Natural killer cell (primary cell): ENCODE data around the gene GSTP1. TPM values are rescaled to one million over a fixed set of nuclear protein-coding genes. Genes with fewer than 3 reads are reported as not detected.
"Not testable (repeated sequence)": the region's sequence is repeated elsewhere in the genome, so short reads cannot be mapped to it uniquely, and the experiment has no call there.

ENCODE experiments used
- ATAC-seq, 3 donors: fragments of 150-1000 bp in 2 of 3; fragments of 200-7000 bp in 1 of 3; cut with Tn5 transposase; 1 replicate in 1 of 3; 2 replicates in 2 of 3; pipeline ENCODE4 v1.10.0; 2021; ENCODE audit warnings: mild to moderate bottlenecking in 2 of 3, moderate library complexity in 2 of 3
- DNase-seq, 2 donors: peaks; one replicate each; pipeline versions ENCODE4 v3.0.0 to v3.0.0-alpha.2; 2013 to 2021; ENCODE audit warnings: mixed read lengths in 1 of 2
- H3K27ac ChIP-seq: one replicate; pipeline ENCODE4 v1.5.1; 2013; ENCODE audit warnings: mild to moderate bottlenecking, low read length
- H3K27me3 ChIP-seq: one replicate; pipeline ENCODE4 v1.6.1; 2013; ENCODE audit warnings: low read length; ENCODE audit not compliant: control insufficient read depth, insufficient read depth
- H3K36me3 ChIP-seq: one replicate; pipeline ENCODE4 v1.6.1; 2013; ENCODE audit warnings: low read length; ENCODE audit not compliant: control insufficient read depth, insufficient read depth
- H3K4me1 ChIP-seq: one replicate; pipeline ENCODE4 v1.6.1; 2013; ENCODE audit warnings: low read length; ENCODE audit not compliant: control insufficient read depth, insufficient read depth
- H3K4me3 ChIP-seq: one replicate; pipeline ENCODE4 v1.5.1; 2013; ENCODE audit warnings: low read length
- H3K9me3 ChIP-seq: one replicate; pipeline ENCODE4 v1.6.1; 2013; ENCODE audit warnings: low read length; ENCODE audit not compliant: control insufficient read depth, insufficient read depth
- H3K27ac Mint-ChIP-seq, 2 donors: one replicate each; pipeline ENCODE4 v1.8.0; 2022; ENCODE audit warnings: mild to moderate bottlenecking in 2 of 2, mixed read lengths in 2 of 2, moderate library complexity in 1 of 2
- H3K27me3 Mint-ChIP-seq, 2 donors: one replicate each; pipeline ENCODE4 v1.8.0; 2022; ENCODE audit warnings: low read depth in 2 of 2, mixed read lengths in 2 of 2
- H3K36me3 Mint-ChIP-seq: one replicate; pipeline ENCODE4 v1.8.0; 2022; ENCODE audit warnings: mixed read lengths
- H3K4me1 Mint-ChIP-seq, 2 donors: one replicate each; pipeline ENCODE4 v1.8.0; 2022; ENCODE audit warnings: mixed read lengths in 2 of 2
- H3K4me3 Mint-ChIP-seq: one replicate; pipeline ENCODE4 v1.8.0; 2022; ENCODE audit warnings: mild to moderate bottlenecking, moderate library complexity, mixed read lengths
- H3K9me3 Mint-ChIP-seq, 2 donors: one replicate each; pipeline ENCODE4 v1.8.0; 2022; ENCODE audit warnings: mixed read lengths in 2 of 2
- WGBS: methylation state at CpG from one replicate; pipeline ENCODE4 v1.1.7; 2013; ENCODE audit warnings: missing lambda C conversion rate; ENCODE audit not compliant: insufficient coverage; 5-methylcytosine and 5-hydroxymethylcytosine counted together
- intact Hi-C: fragments of 100-400 bp; cut with micrococcal nuclease; formaldehyde crosslinking; loops from one replicate; pipeline ENCODE4 v1.14.2; 2022
- total RNA-seq, 4 donors: library from RNA; stranded (reverse); fragments of 120-200 nt in 1 of 4; gene quantifications; one replicate each; pipeline versions ENCODE4 v1.2.3 to v1.2.4, GENCODE V29; 2013 to 2022
- TF ChIP-seq, protein P1 (sequence below): fragments of 200-600 bp; IDR thresholded peaks from one replicate; pipeline ENCODE4 v1.8.0; 2022; ENCODE audit warnings: antibody characterized with exemption

GSTP1 gene
- total RNA-seq, 3 donors from 2014 or later (not counting 1 experiment from before 2014, with no cell fraction given): 172 to 218 (median 212) TPM

DNA sequence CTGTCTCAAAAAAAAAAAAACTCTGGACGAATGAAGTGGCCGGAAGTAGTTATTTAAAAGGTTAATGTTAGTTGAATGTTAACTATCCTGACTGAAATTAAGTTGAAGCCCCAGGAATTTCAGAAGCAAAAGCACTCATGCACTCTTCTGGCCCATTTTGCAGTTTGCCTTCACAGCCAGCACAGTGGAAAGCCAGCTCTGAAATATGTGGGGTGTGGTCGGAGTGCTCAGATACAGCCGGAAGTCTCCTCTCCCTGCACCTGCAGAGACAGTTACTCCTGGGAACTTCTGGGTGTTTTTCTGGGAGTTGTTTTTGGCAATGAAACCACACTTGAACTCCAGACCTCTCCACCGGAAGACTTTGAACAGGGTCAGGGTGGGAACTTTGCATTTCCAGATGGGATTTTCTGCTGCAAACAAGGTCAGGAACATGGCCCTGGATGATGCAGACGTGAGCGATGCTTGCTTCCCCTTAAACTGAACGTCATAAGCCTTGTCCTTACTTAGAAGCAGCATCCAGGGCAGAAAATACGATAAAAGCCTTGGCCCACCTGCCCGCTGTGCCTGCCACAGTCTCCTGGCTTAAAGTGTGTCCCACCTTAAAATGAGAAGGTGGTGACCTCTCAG, 38.9 kb upstream of the GSTP1 start:
- no peaks in the 10 kb centered on the region for H3K4me1 ChIP-seq
- WGBS: 91% methylated on average over 10 of the region's 10 CpGs
- no peaks in the 10 kb centered on the region for H3K36me3 ChIP-seq
- no peaks in the 10 kb centered on the region for H3K9me3 Mint-ChIP-seq
- H3K4me3 Mint-ChIP-seq: no peak overlapping the region
- TF ChIP-seq, protein P1, sequence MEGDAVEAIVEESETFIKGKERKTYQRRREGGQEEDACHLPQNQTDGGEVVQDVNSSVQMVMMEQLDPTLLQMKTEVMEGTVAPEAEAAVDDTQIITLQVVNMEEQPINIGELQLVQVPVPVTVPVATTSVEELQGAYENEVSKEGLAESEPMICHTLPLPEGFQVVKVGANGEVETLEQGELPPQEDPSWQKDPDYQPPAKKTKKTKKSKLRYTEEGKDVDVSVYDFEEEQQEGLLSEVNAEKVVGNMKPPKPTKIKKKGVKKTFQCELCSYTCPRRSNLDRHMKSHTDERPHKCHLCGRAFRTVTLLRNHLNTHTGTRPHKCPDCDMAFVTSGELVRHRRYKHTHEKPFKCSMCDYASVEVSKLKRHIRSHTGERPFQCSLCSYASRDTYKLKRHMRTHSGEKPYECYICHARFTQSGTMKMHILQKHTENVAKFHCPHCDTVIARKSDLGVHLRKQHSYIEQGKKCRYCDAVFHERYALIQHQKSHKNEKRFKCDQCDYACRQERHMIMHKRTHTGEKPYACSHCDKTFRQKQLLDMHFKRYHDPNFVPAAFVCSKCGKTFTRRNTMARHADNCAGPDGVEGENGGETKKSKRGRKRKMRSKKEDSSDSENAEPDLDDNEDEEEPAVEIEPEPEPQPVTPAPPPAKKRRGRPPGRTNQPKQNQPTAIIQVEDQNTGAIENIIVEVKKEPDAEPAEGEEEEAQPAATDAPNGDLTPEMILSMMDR: no peak
- H3K27me3 Mint-ChIP-seq: peaks cover 0 to 3% of the 10 kb centered on the region in 2 donors
- H3K4me3 ChIP-seq: no peak overlapping the region
- H3K27me3 ChIP-seq: no peaks in the 10 kb centered on the region
- no peaks in the 10 kb centered on the region for H3K4me1 Mint-ChIP-seq
- DNase-seq: no peak
- H3K36me3 Mint-ChIP-seq: no peaks in the 10 kb centered on the region
- H3K27ac Mint-ChIP-seq: no peak overlapping the region
- ATAC-seq: no peak
- intact Hi-C loops: no loop called here
- no peaks in the 10 kb centered on the region for H3K9me3 ChIP-seq
- no peak overlapping the region for H3K27ac ChIP-seq

DNA sequence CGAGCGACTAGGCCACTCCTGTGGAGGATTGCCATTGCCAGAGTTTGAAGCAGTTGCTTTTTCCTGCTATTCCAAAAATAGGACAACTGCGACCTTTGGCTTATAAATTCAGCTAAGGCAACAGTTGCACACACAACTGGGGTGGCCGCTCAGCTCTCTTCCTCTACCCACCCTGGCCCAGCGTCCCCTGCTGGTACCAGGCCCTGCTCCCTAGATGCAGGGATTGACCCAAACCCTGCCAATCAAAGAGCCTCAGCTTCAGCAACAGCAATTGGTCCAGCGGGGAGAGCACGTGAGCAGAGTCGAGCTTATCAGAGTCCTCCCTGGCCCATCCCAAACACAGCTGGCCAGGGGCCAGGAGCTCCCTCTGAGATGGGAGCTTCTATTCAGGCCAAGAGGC, 38.3 kb upstream of the GSTP1 start:
- Mint-ChIP-seq H3K9me3 (no peaks in the 10 kb centered on the region), H3K27ac (no peak overlapping the region), H3K36me3 (no peaks in the 10 kb centered on the region), H3K4me1 (no peaks in the 10 kb centered on the region), H3K27me3 (peaks cover 0 to 6% of the 10 kb centered on the region in 2 donors), H3K4me3 (no peak overlapping the region)
- Histone ChIP-seq H3K4me1 (no peaks in the 10 kb centered on the region), H3K27ac (no peak overlapping the region), H3K9me3 (no peaks in the 10 kb centered on the region), H3K4me3 (no peak overlapping the region), H3K27me3 (no peaks in the 10 kb centered on the region), H3K36me3 (no peaks in the 10 kb centered on the region)
- DNase-seq: no peak
- TF ChIP-seq, protein P1: no peak
- intact Hi-C loops: no loop called here
- 85% methylated on average over 8 of the region's 8 CpGs for WGBS
- no peak for ATAC-seq

DNA sequence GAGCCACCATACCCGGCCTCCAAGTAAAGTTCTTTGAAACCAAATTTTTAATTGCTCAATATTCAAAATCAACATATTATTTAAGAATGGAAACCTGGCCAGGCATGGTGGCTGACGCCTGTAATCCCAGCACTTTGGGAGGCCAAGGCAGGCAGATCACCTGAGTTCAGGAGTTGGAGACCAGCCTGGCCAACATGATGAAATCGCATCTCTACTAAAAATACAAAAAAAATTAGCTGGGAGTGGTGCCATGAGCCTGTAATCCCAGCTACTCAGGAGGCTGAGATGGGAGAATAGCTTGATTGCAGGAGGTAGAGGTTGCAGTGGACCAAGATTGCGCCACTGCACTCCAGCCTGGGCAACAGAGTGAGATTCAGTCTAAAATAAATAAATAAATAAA, 35.5 kb upstream of the GSTP1 start:
- H3K4me3 ChIP-seq, DNase-seq, H3K27ac Mint-ChIP-seq, H3K4me3 Mint-ChIP-seq, H3K9me3 ChIP-seq, H3K27me3 ChIP-seq, H3K4me1 ChIP-seq, H3K9me3 Mint-ChIP-seq, H3K4me1 Mint-ChIP-seq, H3K27me3 Mint-ChIP-seq, H3K36me3 ChIP-seq, ATAC-seq, H3K36me3 Mint-ChIP-seq, H3K27ac ChIP-seq, intact Hi-C loops: not testable (repeated sequence)
- 95% methylated on average over 2 of the region's 4 CpGs for WGBS

DNA sequence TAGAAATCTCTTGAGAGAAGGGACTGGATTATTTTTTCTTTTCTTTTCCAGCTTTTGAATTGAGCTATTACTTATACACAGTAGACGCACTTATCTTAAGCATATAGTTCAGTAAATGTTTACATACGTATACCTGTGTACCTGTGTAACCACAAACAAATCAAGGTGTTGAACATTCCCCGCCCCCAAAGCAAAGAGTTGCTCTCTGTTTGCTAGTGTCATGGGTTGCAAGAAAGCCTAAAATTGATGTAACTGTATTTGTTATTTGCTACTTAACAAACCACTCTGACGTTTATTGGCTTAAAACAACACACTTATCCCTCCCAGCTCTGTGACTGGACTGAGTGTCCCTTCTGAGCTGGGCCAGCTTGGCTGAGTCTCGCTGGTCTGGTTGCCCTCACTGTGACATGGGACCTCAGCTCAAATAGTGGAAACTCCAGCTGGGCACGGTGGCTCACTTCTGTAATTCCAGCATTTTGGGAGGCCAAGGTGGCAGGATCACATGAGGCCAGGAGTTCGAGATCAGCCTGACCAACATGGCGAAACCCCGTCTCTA, 35.0 kb upstream of the GSTP1 start:
- no peaks in the 10 kb centered on the region for H3K36me3 ChIP-seq
- H3K27me3 ChIP-seq: no peaks in the 10 kb centered on the region
- Mint-ChIP-seq H3K36me3 (no peaks in the 10 kb centered on the region), H3K27me3 (peaks cover 6 to 7% of the 10 kb centered on the region in 2 donors), H3K27ac (no peak overlapping the region), H3K4me3 (no peak overlapping the region), H3K9me3 (no peaks in the 10 kb centered on the region), H3K4me1 (no peaks in the 10 kb centered on the region)
- no peaks in the 10 kb centered on the region for H3K9me3 ChIP-seq
- intact Hi-C loops: no loop called here
- no peak overlapping the region for H3K4me3 ChIP-seq
- H3K27ac ChIP-seq: no peak overlapping the region
- DNase-seq (no peak), ATAC-seq (no peak)
- TF ChIP-seq, protein P1: no peak
- no peaks in the 10 kb centered on the region for H3K4me1 ChIP-seq
- 87% methylated on average over 8 of the region's 9 CpGs for WGBS
